HG02642 (cell line): Measurements from ENCODE around the gene CEACAM6.

Experiments used
- ATAC-seq: cut with Tn5 transposase; IDR thresholded peaks from one replicate; pipeline ENCODE4 v1.9.1; 2021; ENCODE audit warnings: mild to moderate bottlenecking; ENCODE audit not compliant: unreplicated experiment, poor library complexity

CEACAM6 gene

DNA sequence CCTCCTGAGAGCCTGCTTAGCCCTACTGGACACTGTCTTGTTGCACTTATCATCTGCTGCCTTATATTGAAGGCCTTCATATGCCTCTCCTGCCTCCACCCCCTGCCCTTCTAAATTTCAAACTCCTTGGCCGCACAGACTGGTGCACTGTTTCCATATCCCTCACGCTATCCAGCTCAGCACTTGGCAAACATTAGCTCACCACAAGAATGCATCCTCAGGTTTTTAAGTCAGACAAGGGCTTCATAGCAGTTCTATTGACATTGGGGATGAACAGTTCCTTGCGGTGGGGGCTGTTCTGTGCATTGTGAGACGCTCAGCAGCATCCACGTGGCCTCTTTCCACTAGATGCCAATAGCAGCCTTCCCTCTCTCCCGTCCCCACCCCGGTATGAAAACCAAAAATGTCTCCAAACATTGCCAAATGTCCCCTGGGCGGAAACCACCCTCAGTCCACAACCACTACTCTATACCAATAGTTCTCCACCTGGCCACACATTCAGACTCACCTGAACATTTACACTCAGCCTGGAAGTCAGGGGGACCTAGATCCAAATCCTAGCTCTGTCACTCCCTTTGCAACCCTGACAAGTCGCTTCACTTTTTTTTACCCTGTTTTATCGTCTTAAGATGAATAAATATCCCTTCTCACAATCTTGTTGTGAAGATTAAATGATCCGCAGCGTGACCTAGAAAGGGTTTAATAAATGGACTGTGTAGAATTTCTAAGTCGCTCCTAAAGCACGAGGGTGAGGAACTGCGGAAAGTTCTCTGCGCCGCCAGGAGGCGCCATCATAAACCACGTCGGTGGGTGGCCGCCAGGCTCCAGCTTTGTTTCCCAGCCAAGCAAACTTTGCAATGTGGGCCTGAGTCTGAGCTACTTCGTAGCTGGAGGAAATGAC lies 37.4 kb downstream of the CEACAM6 start:
- no peak for ATAC-seq

DNA sequence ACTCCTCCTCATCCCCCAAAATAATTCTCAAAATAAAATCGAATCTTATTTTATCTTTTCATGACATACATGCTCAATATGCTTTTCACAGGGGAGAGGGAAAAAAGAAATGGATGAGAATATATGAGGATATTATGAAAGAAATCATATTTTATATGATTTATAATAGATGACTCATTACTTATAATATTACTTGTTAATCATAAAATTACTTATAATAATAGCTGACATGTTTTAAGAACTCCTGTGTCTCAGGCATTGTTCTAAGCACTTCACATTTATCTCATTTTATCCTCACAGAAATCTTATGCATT lies 38.0 kb downstream of the CEACAM6 start:
- ATAC-seq, result no peak

DNA sequence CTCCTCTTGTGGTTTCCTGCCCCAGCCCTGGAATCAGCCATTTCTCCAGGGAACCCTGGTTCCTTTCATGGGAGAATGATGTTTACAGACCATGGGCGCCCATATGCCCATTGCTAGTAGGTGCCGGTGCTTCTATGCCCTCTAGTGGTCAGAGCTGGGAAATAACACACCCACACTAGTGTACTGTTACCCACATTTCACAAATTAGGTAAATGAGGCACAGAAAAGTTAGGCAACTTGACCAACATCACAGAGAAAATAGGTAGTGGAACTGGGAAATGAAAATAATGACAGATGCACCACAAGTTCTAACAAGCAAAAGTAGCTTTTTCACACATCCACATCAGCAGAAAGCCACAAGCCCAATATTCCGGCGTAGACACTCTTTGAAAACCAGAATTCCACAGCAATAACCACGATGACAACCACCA lies 39.7 kb downstream of the CEACAM6 start:
- ATAC-seq, result no peak

DNA sequence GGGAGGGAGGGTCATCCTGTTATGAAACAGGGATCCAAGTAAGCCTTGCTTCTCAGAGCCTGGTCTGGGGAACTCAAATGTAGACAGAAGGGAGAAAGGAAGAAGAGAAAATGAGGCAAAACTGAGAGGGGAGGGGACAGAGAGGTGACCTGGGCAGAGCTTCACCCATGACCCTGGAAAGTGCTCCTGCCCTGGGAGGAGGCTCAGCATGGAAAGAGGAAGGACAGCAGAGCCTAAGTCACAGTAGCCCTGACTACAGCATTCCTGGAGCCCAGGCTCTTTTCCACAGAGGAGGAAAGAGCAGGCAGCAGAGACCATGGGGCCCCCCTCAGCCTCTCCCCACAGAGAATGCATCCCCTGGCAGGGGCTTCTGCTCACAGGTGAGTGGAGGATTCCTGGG lies 41.0 kb downstream of the CEACAM6 start, which contains the start of gene CEACAM3:
TSS of gene CEACAM3 (plus strand) at position 226 of the 400 bp plus-strand sequence. CDS start at position 317, 91 bp downstream.
- no peak for ATAC-seq

DNA sequence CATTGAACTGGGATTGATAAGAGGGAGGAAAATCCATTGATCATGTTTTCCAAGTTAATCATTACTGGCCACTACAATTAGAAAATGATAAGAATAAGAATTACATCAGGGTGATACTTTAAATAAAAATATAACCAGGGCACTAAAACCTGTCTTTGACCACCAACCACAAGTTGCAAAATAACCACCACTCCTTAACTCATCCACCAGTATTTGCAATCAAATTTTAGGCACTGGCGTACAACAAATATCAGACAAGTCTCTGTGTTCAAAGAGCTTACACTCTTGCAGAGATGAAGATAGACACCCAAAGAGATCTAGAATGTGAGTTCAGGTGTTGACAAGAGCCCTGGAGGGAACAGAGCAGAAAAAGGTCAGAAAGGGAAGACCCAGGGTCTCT lies 41.6 kb downstream of the CEACAM6 start:
- ATAC-seq, result no peak

DNA sequence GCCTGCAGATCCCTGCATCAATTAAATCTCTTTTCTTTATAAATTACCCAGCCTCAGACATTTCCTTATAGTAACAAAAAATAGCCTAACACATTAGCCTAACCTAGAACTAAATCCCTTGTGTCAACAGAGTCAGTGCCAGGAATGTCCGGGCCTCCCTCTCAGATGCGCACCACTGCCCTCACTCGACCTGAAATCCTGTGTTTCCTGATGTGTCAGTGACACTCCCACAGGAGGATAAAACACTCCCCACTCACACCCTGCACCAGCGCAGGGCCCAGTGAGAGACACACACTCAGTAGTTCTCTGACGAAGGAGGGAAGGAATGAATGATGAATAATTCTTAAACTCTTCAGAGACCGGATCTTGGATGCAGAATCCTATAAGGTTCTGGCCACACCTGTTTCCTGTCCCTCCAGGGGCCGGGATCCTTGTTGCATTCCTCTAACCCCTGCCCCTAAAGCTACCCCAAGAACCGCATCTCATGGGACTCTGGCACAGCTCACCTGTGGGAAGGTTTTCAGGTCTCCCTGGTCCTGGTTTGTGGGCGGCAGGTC lies 44.2 kb downstream of the CEACAM6 start:
- no peak for ATAC-seq

DNA sequence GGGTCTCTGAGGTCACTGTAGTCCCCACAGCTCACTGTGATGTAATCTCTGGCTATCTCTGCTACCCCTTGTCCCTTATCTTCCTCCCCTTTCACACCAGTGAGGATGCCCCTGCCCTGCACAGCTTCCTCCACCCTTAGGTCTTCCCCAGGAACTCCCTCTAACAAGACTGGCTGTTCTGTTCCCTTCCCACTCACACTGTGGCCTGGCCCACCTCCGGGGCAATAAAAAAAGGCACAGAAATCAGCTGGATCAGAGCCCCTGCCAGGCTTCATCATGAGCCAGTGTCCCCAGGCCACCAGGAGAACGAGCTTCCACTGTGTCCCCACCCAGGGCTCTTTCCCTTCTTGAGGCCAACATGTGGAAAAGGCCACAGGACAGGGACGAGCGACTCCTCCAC lies 45.7 kb downstream of the CEACAM6 start:
- no peak for ATAC-seq

DNA sequence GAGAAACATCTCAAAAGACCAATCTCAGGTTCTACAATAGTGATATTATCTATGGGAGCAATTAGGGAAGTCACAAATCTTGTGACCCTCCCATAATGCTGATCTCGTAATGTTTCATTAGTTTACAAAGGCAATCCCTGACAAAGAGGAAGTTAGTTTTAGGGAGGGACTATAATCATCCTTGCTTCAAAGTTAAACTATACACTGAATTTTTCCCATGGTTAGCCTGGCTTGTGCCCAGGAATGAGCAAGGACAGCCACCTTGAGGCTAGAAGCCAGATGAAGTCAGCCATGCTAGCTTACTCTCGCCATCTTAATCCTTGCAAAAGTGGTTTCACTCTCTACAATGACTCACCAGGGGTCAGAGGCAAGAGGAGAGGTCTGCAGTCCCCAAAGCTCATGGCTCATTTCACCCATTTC lies 46.5 kb downstream of the CEACAM6 start:
- ATAC-seq, result no peak

DNA sequence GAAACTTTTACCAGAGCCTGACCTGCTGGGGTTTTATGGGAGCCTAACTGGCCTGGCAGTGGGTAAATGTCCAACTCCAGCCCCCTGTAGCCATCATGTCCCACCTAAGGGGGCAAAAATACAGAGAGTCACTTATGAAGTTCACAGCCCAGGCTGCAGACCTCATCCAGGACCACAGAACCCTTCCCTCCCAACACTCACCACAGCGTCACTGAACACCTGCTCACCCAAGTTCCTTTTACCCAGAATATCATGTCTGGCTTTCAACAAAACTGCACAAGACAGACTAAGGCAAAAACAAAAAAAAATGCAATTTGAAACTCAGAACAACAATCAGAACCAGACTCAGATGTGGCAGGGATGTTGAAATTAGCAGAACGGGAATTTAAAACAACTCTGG lies 47.4 kb downstream of the CEACAM6 start:
- ATAC-seq, result no peak

DNA sequence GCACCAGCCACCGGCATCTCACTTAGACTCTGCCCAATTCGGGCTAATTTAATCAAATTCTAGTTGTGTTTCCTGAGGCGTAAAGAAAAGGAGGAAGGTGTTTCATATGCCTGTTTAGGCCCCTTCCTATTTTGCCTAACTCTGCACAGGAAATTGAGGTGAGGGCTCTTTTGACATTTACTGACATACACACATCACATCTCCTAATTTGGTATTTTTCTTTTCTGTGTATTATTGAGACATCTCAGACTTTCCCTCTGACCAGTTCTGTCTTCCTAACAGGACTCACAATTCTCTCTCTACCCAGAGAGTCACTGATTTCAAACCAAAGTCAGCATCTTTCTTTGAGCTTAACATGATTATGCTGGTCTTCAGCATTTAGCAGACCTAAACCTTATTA lies 49.0 kb downstream of the CEACAM6 start:
- ATAC-seq, result no peak

DNA sequence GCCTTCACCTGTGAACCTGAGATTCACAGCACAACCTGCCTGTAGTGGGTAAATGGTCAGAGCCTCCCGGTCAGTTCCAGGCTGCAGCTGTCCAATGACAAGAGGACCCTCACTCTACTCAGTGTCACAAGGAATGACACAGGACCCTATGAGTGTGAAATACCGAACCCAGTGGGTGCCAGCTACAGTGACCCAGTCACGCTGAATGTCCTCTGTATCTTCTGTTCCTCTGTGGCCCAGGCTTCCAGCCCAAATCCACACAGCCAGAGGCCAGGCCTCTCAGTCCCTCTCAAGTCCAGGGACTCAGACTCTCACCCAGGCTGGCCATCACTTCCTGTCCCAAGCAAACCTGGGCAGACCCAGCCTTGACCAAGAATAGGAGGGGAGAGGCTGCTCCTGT lies 51.8 kb downstream of the CEACAM6 start:
- no peak for ATAC-seq

DNA sequence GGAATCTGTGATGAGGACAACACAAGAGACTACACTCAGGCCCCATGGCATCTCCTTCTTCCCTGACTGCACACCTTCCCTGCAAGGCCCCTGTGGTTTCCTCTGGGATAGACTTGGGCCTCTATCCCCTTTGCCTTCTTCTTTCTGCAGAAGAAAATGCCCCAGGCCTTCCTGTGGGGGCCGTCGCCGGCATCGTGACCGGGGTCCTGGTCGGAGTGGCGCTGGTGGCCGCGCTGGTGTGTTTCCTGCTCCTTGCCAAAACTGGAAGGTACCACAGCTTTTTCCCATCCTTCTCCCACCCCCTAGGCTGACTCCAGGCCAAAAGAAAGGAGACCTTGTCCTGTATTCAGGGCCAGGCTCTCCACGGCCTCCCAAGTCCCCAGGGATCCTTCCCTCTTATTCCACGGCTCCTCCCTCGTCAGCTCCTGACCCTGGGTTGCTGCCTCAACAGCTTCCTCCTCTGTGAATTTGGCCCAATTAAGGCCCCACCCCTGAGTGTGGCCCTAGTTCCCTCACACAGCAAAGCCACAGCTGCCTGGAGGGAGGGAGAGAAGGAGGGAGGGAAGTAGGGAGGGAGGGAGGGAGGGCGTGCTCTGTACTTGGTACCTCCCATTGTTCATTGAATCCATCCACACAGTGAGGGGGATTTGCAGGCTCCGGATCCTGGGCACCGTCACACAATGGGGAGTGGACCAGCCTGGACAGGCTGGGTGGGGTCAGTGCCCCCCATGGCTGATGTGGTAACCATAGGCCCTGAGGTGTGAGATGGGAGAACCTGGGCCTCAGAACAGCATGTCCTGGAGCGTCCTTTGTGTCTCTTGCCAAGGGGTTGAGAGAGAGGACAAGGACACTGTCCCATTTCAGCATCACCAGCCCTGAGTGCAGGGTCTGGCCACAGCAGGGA lies 53.6 kb downstream of the CEACAM6 start:
- no peak for ATAC-seq

DNA sequence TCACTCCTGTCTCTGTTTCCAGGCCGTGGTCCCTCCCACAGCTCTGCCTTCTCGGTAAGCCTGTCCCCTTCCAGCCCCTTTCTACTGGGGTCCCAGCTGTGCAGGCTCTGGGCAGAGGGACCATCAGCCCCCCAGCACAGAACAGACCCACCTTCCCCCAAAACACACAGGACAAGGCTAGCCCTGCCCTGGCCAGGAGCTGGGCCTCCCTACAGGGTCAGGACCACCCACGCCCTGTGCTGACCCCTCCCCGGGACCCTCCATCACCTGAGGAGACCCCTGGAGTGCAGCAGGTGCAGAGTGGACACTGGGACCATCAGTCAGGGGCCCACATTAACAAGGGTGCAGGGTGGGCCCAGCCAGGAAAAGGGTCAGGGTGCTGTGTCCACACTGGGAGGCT lies 55.0 kb downstream of the CEACAM6 start:
- ATAC-seq, result no peak

DNA sequence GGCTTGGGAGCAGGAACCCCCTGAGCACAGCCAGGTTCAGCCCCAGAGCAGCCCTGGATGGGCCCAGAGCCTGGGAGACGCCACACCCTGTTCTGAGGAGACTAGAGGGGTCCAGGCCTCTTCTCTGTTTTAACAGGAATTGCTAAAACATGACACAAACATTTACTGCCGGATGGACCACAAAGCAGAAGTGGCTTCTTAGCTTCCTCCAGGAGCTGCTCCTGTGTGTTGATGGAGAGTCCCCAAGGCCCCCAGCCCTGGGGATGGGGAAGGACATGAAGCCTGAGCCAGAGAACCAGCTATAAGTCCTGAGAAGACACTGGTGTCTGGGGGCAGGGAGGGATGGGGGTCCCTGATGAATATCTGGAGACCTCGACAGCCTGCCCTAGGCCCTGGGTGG lies 55.7 kb downstream of the CEACAM6 start:
- ATAC-seq, result no peak

DNA sequence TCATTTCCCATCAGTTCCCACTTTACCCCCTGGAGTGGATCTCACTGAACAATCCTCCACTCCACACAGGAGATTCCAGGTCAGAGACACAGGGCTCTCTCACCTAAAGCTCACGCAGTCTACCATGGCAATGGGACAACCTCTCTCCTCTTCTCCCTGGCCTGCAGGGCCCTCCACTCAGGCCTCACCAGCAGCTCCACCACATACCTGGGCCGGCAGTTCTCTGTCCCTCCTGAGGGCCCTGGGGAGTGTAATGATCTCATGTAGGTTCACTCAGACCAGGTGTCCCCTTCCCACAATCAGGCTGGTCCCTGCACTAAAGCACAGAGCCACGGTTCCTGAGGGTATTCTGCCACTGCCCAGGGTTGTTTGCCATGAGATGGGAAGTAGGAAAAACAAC lies 56.7 kb downstream of the CEACAM6 start:
- ATAC-seq, result no peak

DNA sequence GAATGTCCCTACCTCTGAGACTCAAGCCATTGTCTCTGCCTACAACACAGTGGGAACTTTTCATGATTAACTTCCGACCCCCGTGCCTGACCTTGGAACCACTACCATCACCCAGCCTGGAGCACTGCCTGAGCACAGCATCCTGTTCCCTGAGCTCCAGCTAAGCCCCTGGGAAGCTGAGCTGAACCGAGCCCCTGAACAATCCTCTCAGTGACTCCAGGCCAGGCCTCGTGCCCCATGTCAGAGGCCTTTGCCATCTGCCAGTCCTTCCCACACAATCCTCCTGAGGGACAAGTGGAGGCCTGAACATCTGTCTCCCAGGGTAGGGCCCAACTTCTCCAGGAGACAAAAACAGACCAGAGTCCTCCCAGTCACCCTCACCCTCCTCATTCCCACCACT lies 58.6 kb downstream of the CEACAM6 start:
- no peak for ATAC-seq

DNA sequence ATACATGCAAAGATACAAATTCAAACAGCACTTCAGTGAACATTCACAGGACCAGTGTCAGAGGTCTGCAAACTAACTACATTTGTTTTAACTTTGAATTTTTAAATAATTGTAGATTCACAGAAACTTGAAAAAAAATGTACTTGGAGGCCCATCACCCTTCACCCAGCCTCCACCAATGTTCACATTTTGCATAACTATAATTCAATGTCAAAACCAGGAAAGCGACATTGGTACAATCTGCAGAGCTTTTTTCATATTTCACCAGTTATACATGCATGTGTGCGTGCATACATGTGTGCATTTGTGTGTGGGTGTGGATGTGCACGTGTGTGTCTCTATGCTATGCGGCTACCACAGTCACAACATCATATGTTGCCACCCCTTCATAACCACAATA lies 60.0 kb downstream of the CEACAM6 start:
- ATAC-seq, result no peak

DNA sequence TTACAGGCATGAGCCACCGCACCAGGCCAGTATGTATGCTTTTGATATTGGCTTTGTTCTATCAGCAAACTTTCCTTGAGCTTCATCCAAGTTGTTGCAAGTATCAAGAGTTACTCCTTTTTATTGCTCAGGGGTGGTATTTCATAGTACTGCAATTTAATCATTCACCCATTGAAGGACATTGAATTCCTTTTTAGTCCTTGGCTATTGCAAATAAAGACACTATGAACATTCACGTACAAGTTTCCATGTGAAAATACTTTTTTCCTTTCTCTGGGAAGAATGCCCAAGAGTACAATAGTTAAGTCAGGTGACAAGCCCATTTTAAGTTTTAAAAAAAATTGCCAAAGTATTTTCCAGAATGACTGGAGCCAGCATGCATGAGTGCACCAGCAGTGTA lies 61.4 kb downstream of the CEACAM6 start:
- no peak for ATAC-seq

DNA sequence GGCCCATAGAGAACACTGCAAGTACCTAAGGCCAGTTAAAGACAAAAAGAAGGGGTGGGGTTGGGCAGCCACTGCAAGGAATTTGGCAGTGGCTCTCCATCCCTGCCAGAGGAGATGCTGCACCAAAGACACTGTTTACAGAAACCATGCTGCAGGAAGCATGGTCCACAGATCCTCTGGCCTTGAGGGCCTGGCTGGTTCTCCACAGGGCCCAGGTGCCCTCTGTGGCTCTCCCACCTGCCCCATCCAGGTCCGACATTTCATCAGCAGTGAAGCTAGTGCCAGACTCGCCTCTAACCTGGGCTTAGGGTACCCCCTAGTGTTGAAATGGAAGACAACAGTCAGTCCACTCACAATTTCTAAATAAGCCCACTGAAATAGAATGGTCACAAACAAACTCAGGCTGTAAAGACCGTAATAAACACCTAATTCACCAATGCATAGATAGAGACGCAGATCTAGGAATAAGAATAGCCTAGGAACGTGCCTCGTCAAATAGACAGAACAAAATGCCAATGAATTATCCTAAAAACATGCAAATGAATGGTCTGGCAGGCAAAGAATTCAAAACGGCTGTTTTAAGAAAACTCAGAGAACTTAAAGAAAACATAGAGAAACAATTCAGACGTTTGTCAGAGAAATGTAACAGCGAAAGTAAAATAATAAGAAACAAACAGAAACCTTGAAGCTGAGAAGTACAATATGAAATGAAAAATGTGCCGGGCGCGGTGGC lies 65.8 kb downstream of the CEACAM6 start:
- no peak for ATAC-seq
